Mesendoderm (in vitro differentiated cells): Measurements from ENCODE around the gene ANKS3.

Experiments
- DNase-seq: peaks from one replicate; pipeline ENCODE4 v3.0.0; 2013
- H2AK5ac ChIP-seq: 2 replicates; pipeline ENCODE4 v1.6.1; 2013; ENCODE audit warnings: low read length, inconsistent platforms
- H2BK120ac ChIP-seq: 2 replicates; pipeline ENCODE4 v1.6.1; 2013; ENCODE audit warnings: low read depth, mild to moderate bottlenecking, low read length, moderate library complexity, mixed read lengths
- H2BK15ac ChIP-seq: replicated peaks from 2 replicates; pipeline ENCODE4 v1.6.1; 2013; ENCODE audit warnings: low read depth, mild to moderate bottlenecking, moderate library complexity
- H2BK5ac ChIP-seq: 2 replicates; pipeline ENCODE4 v1.6.1; 2013; ENCODE audit warnings: low read length, inconsistent platforms
- H3K18ac ChIP-seq: 2 replicates; pipeline ENCODE4 v1.6.1; 2013; ENCODE audit warnings: mild to moderate bottlenecking, low read length, mixed read lengths
- H3K23ac ChIP-seq: one replicate; pipeline ENCODE4 v1.6.1; 2013; ENCODE audit warnings: low read length
- H3K27ac ChIP-seq: 2 replicates; pipeline ENCODE4 v1.5.1; 2013; ENCODE audit warnings: low read depth, mild to moderate bottlenecking, inconsistent platforms, low read length, moderate library complexity
- H3K27me3 ChIP-seq: 2 replicates; pipeline ENCODE4 v1.6.1; 2013; ENCODE audit warnings: low read length, control low read depth, mild to moderate bottlenecking, inconsistent platforms; ENCODE audit not compliant: insufficient read depth, poor library complexity
- H3K36me3 ChIP-seq: 2 replicates; pipeline ENCODE4 v1.6.1; 2013; ENCODE audit warnings: low read length, inconsistent platforms; ENCODE audit not compliant: control insufficient read depth, insufficient read depth
- H3K4ac ChIP-seq: one replicate; pipeline ENCODE4 v1.6.1; 2013; ENCODE audit warnings: low read depth, mild to moderate bottlenecking, low read length, moderate library complexity
- H3K4me1 ChIP-seq: 2 replicates; pipeline ENCODE4 v1.6.1; 2013; ENCODE audit warnings: low read depth, low read length, inconsistent platforms; ENCODE audit not compliant: control insufficient read depth
- H3K4me2 ChIP-seq: 2 replicates; pipeline ENCODE4 v1.6.1; 2013; ENCODE audit warnings: low read length
- H3K4me3 ChIP-seq: 2 replicates; pipeline ENCODE4 v1.5.1; 2013; ENCODE audit warnings: mild to moderate bottlenecking, low read length
- H3K56ac ChIP-seq: one replicate; pipeline ENCODE4 v1.6.1; 2013; ENCODE audit warnings: low read length
- H3K79me1 ChIP-seq: 2 replicates; pipeline ENCODE4 v1.6.1; 2013; ENCODE audit warnings: low read length, inconsistent platforms
- H3K79me2 ChIP-seq: 2 replicates; pipeline ENCODE4 v1.6.1; 2013; ENCODE audit warnings: mild to moderate bottlenecking, low read length; ENCODE audit not compliant: control insufficient read depth, insufficient read depth
- H3K9ac ChIP-seq: 2 replicates; pipeline ENCODE4 v1.6.1; 2013; ENCODE audit warnings: low read length, inconsistent platforms
- H4K5ac ChIP-seq: one replicate; pipeline ENCODE4 v1.6.1; 2013; ENCODE audit warnings: low read length
- H4K8ac ChIP-seq: one replicate; pipeline ENCODE4 v1.6.1; 2013; ENCODE audit warnings: low read depth, mild to moderate bottlenecking, control low read depth, low read length, moderate library complexity
- WGBS: extraction: QIAGEN DNeasy Blood & Tissue Kit; methylation state at CpG from one replicate; pipeline ENCODE4 v1.1.7; 2013; ENCODE audit warnings: low lambda C conversion rate, missing lambda C conversion rate; ENCODE audit not compliant: insufficient coverage; ENCODE audit errors: extremely low coverage; 5-methylcytosine and 5-hydroxymethylcytosine counted together

ANKS3 gene

GRCh38 chr16:4714996-4715395 lies 19.1 kb downstream of the ANKS3 start:
- Histone ChIP-seq H3K36me3 (no peaks in the 10 kb centered on the region), H3K4me3 (no peak overlapping the region), H3K4ac (no peak overlapping the region), H2BK120ac (no peak overlapping the region), H2AK5ac (no peak overlapping the region), H3K4me1 (peaks cover 3% of the 10 kb centered on the region), H3K27me3 (no peaks in the 10 kb centered on the region), H4K8ac (no peak overlapping the region), H2BK15ac (no peak overlapping the region), H3K79me2 (no peaks in the 10 kb centered on the region), H3K23ac (no peak overlapping the region), H4K5ac (no peak overlapping the region), H3K79me1 (no peaks in the 10 kb centered on the region), H3K27ac (no peak overlapping the region), H3K56ac (no peak overlapping the region), H3K9ac (no peak overlapping the region), H2BK5ac (no peak overlapping the region), H3K18ac (no peak overlapping the region), H3K4me2 (no peak overlapping the region)
- DNase-seq, result no peak
- whole genome bisulfite sequencing, result no CpG with 5 or more reads among the region's 2 CpGs

GRCh38 chr16:4713663-4714501 lies 20.2 kb downstream of the ANKS3 start:
- no CpG with 5 or more reads among the region's 18 CpGs for WGBS
- no peak overlapping the region for H3K56ac ChIP-seq
- no peak overlapping the region for H3K4ac ChIP-seq
- H2BK120ac ChIP-seq, result no peak overlapping the region
- H4K5ac ChIP-seq, result no peak overlapping the region
- H3K4me2 ChIP-seq, result no peak overlapping the region
- H4K8ac ChIP-seq, result no peak overlapping the region
- no peak overlapping the region for H2AK5ac ChIP-seq
- H2BK15ac ChIP-seq, result no peak overlapping the region
- H2BK5ac ChIP-seq, result no peak overlapping the region
- H3K79me2 ChIP-seq, result no peaks in the 10 kb centered on the region
- H3K36me3 ChIP-seq, result no peaks in the 10 kb centered on the region
- no peaks in the 10 kb centered on the region for H3K27me3 ChIP-seq
- no peak overlapping the region for H3K9ac ChIP-seq
- DNase-seq, result no peak
- H3K23ac ChIP-seq, result no peak overlapping the region
- no peak overlapping the region for H3K4me3 ChIP-seq
- H3K18ac ChIP-seq, result no peak overlapping the region
- H3K79me1 ChIP-seq, result no peaks in the 10 kb centered on the region
- peaks cover under 1% of the 10 kb centered on the region for H3K4me1 ChIP-seq
- H3K27ac ChIP-seq, result no peak overlapping the region

GRCh38 chr16:4709481-4709880 lies 24.6 kb downstream of the ANKS3 start:
- H3K36me3 ChIP-seq, result peaks cover 2% of the 10 kb centered on the region
- H2BK120ac ChIP-seq, result no peak overlapping the region
- WGBS, result no CpG with 5 or more reads among the region's 4 CpGs

GRCh38 chr16:4706871-4707270 lies 27.2 kb downstream of the ANKS3 start:
- Histone ChIP-seq H2BK120ac (no peak overlapping the region), H2BK15ac (no peak overlapping the region), H3K36me3 (peaks cover 2% of the 10 kb centered on the region), H4K8ac (no peak overlapping the region), H2BK5ac (no peak overlapping the region), H3K27me3 (no peaks in the 10 kb centered on the region), H3K79me1 (no peaks in the 10 kb centered on the region), H3K27ac (no peak overlapping the region), H2AK5ac (no peak overlapping the region), H3K56ac (no peak overlapping the region), H4K5ac (no peak overlapping the region), H3K4me1 (no peaks in the 10 kb centered on the region), H3K18ac (no peak overlapping the region), H3K9ac (no peak overlapping the region), H3K4ac (no peak overlapping the region), H3K4me2 (no peak overlapping the region), H3K23ac (no peak overlapping the region), H3K4me3 (no peak overlapping the region), H3K79me2 (no peaks in the 10 kb centered on the region)
- no peak for DNase-seq
- no CpG with 5 or more reads among the region's 7 CpGs for WGBS

More at GRCh38 chr16:4709481-4709880, 24.6 kb downstream of the ANKS3 start:
- H4K5ac ChIP-seq, result no peak overlapping the region
- no peak overlapping the region for H3K23ac ChIP-seq
- H3K18ac ChIP-seq, result no peak overlapping the region
- H2BK5ac ChIP-seq, result no peak overlapping the region
- H3K27me3 ChIP-seq, result no peaks in the 10 kb centered on the region
- H3K27ac ChIP-seq, result no peak overlapping the region
- no peak overlapping the region for H2BK15ac ChIP-seq
- H2AK5ac ChIP-seq, result no peak overlapping the region
- H4K8ac ChIP-seq, result no peak overlapping the region
- H3K9ac ChIP-seq, result no peak overlapping the region
- H3K4me3 ChIP-seq, result no peak overlapping the region
- H3K4me1 ChIP-seq, result no peaks in the 10 kb centered on the region
- no peak for DNase-seq
- H3K56ac ChIP-seq, result no peak overlapping the region
- no peaks in the 10 kb centered on the region for H3K79me1 ChIP-seq
- H3K4me2 ChIP-seq, result no peak overlapping the region
- H3K79me2 ChIP-seq, result no peaks in the 10 kb centered on the region
- no peak overlapping the region for H3K4ac ChIP-seq

- Histone ChIP-seq H3K27me3 (no peaks in the 10 kb centered on the region), H2BK120ac (no peak overlapping the region), H4K5ac (no peak overlapping the region), H3K27ac (no peak overlapping the region), H2BK15ac (no peak overlapping the region), H3K23ac (no peak overlapping the region), H3K79me2 (no peaks in the 10 kb centered on the region), H3K4me2 (no peak overlapping the region), H3K9ac (no peak overlapping the region), H3K4me3 (no peak overlapping the region), H3K18ac (no peak overlapping the region), H3K4me1 (no peaks in the 10 kb centered on the region), H3K36me3 (peaks cover 6% of the 10 kb centered on the region), H3K79me1 (no peaks in the 10 kb centered on the region), H3K56ac (no peak overlapping the region), H2BK5ac (no peak overlapping the region), H3K4ac (no peak overlapping the region), H2AK5ac (no peak overlapping the region), H4K8ac (no peak overlapping the region)
- DNase-seq, result no peak
- no CpG with 5 or more reads among the region's 14 CpGs for WGBS
Measured at GRCh38 chr16:4704913-4705312, 29.2 kb downstream of the ANKS3 start.

- no peaks in the 10 kb centered on the region for H3K4me1 ChIP-seq
- peaks cover 6% of the 10 kb centered on the region for H3K36me3 ChIP-seq
- no peaks in the 10 kb centered on the region for H3K79me2 ChIP-seq
- H2BK5ac ChIP-seq, result no peak overlapping the region
- H4K8ac ChIP-seq, result no peak overlapping the region
- no peak overlapping the region for H3K27ac ChIP-seq
- no peak overlapping the region for H3K23ac ChIP-seq
- no peak overlapping the region for H3K4ac ChIP-seq
- no peak overlapping the region for H2BK15ac ChIP-seq
- no peak for DNase-seq
- no peak overlapping the region for H3K18ac ChIP-seq
- H3K79me1 ChIP-seq, result no peaks in the 10 kb centered on the region
- no peak overlapping the region for H4K5ac ChIP-seq
- no peak overlapping the region for H2BK120ac ChIP-seq
- no CpG with 5 or more reads among the region's 8 CpGs for WGBS
- H3K27me3 ChIP-seq, result no peaks in the 10 kb centered on the region
- H3K56ac ChIP-seq, result no peak overlapping the region
- no peak overlapping the region for H3K9ac ChIP-seq
- H2AK5ac ChIP-seq, result no peak overlapping the region
- H3K4me2 ChIP-seq, result no peak overlapping the region
- H3K4me3 ChIP-seq, result no peak overlapping the region
Measured at GRCh38 chr16:4704491-4704890, 29.6 kb downstream of the ANKS3 start.
